Measurements from ENCODE around the gene ZNF780B. TPM values are rescaled to one million over a fixed set of nuclear protein-coding genes. Genes with fewer than 3 reads are reported as not detected.
"Not testable (repeated sequence)": the region's sequence is repeated elsewhere in the genome, so short reads cannot be mapped to it uniquely, and the experiment has no call there.

Gene ZNF780B
- total and polyA plus RNA-seq, 2 donors (not counting 1 experiment from before 2014, with no cell fraction given) = 8.5 to 57.6 TPM

GRCh38 chr19:40054632-40055031, 1.4 kb downstream of the ZNF780B start:
- peaks cover 58% of the 10 kb centered on the region for H3K79me2 ChIP-seq (ENCODE audit: control insufficient read depth, insufficient read depth, low read length)
- Mint-ChIP-seq H3K27me3 (no peaks in the 10 kb centered on the region), H3K4me1 (peaks cover 50% of the 10 kb centered on the region), H3K9me3 (ENCODE audit: insufficient read depth) (peaks cover 8% of the 10 kb centered on the region), H3K27ac (no peak overlapping the region), H3K4me3 (peak overlapping the region; percentile 99)
- no peak overlapping the region for H3K27ac ChIP-seq (ENCODE audit: low read length in 2 of 2)
- peaks cover 5 to 8% of the 10 kb centered on the region in 2 experiments for H3K36me3 ChIP-seq (replicated peaks in 1 of 2; ENCODE audit: control extremely low read depth in 1 of 2, control insufficient read depth in 1 of 2, extremely low read depth in 1 of 2, insufficient read depth in 2 of 2, low read length in 1 of 2)
- peaks cover 30% of the 10 kb centered on the region for H4K20me1 ChIP-seq (ENCODE audit: control insufficient read depth, insufficient read depth, low read length, poor library complexity, severe bottlenecking)
- no peak for TF ChIP-seq CTCF (IDR thresholded peaks at IDR 0.05)
- TF ChIP-seq EZH2 (IDR thresholded peaks at IDR 0.05; ENCODE audit: borderline replicate concordance, insufficient read depth, low read depth, low read length, poor library complexity, severe bottlenecking) = no peak
- CTCF ChIA-PET = no interaction called here
- peaks cover 13 to 17% of the 10 kb centered on the region in 2 donors for H3K4me1 ChIP-seq (ENCODE audit: control insufficient read depth in 2 of 2, insufficient read depth in 2 of 2, low read length in 2 of 2)
- no peaks in the 10 kb centered on the region for H3K27me3 ChIP-seq (replicated peaks in 1 of 4; ENCODE audit: control extremely low read depth in 1 of 4, control insufficient read depth in 3 of 4, insufficient read depth in 4 of 4, low read length in 3 of 4)
- H2AFZ ChIP-seq (ENCODE audit: insufficient read depth, low read depth, low read length, poor library complexity, severe bottlenecking) = no peak overlapping the region
- WGBS (ENCODE audit: insufficient coverage) = 96% methylated on average over 8 of the region's 9 CpGs
- intact Hi-C loops (cut with micrococcal nuclease) = loop anchor here (5.0 kb wide), 1 partner anchor 57 kb away; the partner anchor contains the start of gene ZNF546
- no peak for ATAC-seq (ENCODE audit: low read depth)
- POLR2A ChIA-PET = no interaction called here
- H3K4me3 ChIP-seq (ENCODE audit: control extremely low read depth in 1 of 5, extremely low read depth in 1 of 5, insufficient read depth in 1 of 5, low read depth in 2 of 5, low read length in 4 of 5) = peak overlapping the region in 1 of 5 experiments; percentile 65
- DNase-seq = no peak
- H3K9ac ChIP-seq (ENCODE audit: low read length) = no peak overlapping the region
- peaks cover 0 to 9% (median 6%) of the 10 kb centered on the region in 3 donors for H3K9me3 ChIP-seq (ENCODE audit: control extremely low read depth in 1 of 3, control insufficient read depth in 2 of 3, insufficient read depth in 1 of 3, low read length in 2 of 3)
- H3K4me2 ChIP-seq (replicated peaks; ENCODE audit: low read depth, low read length, poor library complexity, severe bottlenecking) = peak overlapping the region; percentile 82

GRCh38 chr19:40053491-40053890, 2.5 kb downstream of the ZNF780B start:
- Mint-ChIP-seq H3K9me3 (ENCODE audit: insufficient read depth) (no peaks in the 10 kb centered on the region), H3K27ac (peak overlapping the region; percentile 21), H3K4me1 (peaks cover 51% of the 10 kb centered on the region), H3K4me3 (no peak overlapping the region), H3K27me3 (no peaks in the 10 kb centered on the region)
- CTCF ChIA-PET = no interaction called here
- no peak overlapping the region for H3K27ac ChIP-seq (ENCODE audit: low read length in 2 of 2)
- H3K4me2 ChIP-seq (replicated peaks; ENCODE audit: low read depth, low read length, poor library complexity, severe bottlenecking) = no peak overlapping the region
- peaks cover 63% of the 10 kb centered on the region for H3K79me2 ChIP-seq (ENCODE audit: control insufficient read depth, insufficient read depth, low read length)
- H3K4me1 ChIP-seq (ENCODE audit: control insufficient read depth in 2 of 2, insufficient read depth in 2 of 2, low read length in 2 of 2) = peaks cover 13 to 17% of the 10 kb centered on the region in 2 donors
- 94% methylated on average over 2 of the region's 2 CpGs for WGBS (ENCODE audit: insufficient coverage)
- POLR2A ChIA-PET = no interaction called here
- peaks cover 14 to 16% of the 10 kb centered on the region in 2 experiments for H3K36me3 ChIP-seq (replicated peaks in 1 of 2; ENCODE audit: control extremely low read depth in 1 of 2, control insufficient read depth in 1 of 2, extremely low read depth in 1 of 2, insufficient read depth in 2 of 2, low read length in 1 of 2)
- H3K9me3 ChIP-seq (ENCODE audit: control extremely low read depth in 1 of 3, control insufficient read depth in 2 of 3, insufficient read depth in 1 of 3, low read length in 2 of 3) = no peaks in the 10 kb centered on the region
- no peaks in the 10 kb centered on the region for H3K27me3 ChIP-seq (replicated peaks in 1 of 4; ENCODE audit: control extremely low read depth in 1 of 4, control insufficient read depth in 3 of 4, insufficient read depth in 4 of 4, low read length in 3 of 4)
- H3K4me3 ChIP-seq (ENCODE audit: control extremely low read depth in 1 of 5, extremely low read depth in 1 of 5, insufficient read depth in 1 of 5, low read depth in 2 of 5, low read length in 4 of 5) = no peak overlapping the region
- H2AFZ ChIP-seq (ENCODE audit: insufficient read depth, low read depth, low read length, poor library complexity, severe bottlenecking) = no peak overlapping the region
- peaks cover 35% of the 10 kb centered on the region for H4K20me1 ChIP-seq (ENCODE audit: control insufficient read depth, insufficient read depth, low read length, poor library complexity, severe bottlenecking)
- intact Hi-C loops (cut with micrococcal nuclease) = no loop called here
- DNase-seq (no peak), ATAC-seq (ENCODE audit: low read depth) (no peak)
- no peak overlapping the region for H3K9ac ChIP-seq (ENCODE audit: low read length)
- TF ChIP-seq EZH2 (IDR thresholded peaks at IDR 0.05; ENCODE audit: borderline replicate concordance, insufficient read depth, low read depth, low read length, poor library complexity, severe bottlenecking) (no peak), CTCF (IDR thresholded peaks at IDR 0.05) (no peak)

- CTCF ChIA-PET; H3K4me1 ChIP-seq (ENCODE audit: control insufficient read depth in 2 of 2, insufficient read depth in 2 of 2, low read length in 2 of 2); H2AFZ ChIP-seq (ENCODE audit: insufficient read depth, low read depth, low read length, poor library complexity, severe bottlenecking); H3K4me3 ChIP-seq (ENCODE audit: control extremely low read depth in 1 of 5, extremely low read depth in 1 of 5, insufficient read depth in 1 of 5, low read depth in 2 of 5, low read length in 4 of 5); H3K9me3 Mint-ChIP-seq (ENCODE audit: insufficient read depth); POLR2A ChIA-PET; H3K4me1 Mint-ChIP-seq; H4K20me1 ChIP-seq (ENCODE audit: control insufficient read depth, insufficient read depth, low read length, poor library complexity, severe bottlenecking); H3K4me2 ChIP-seq (replicated peaks; ENCODE audit: low read depth, low read length, poor library complexity, severe bottlenecking); H3K4me3 Mint-ChIP-seq; H3K9ac ChIP-seq (ENCODE audit: low read length); H3K27me3 ChIP-seq (replicated peaks in 1 of 4; ENCODE audit: control extremely low read depth in 1 of 4, control insufficient read depth in 3 of 4, insufficient read depth in 4 of 4, low read length in 3 of 4); H3K27me3 Mint-ChIP-seq; H3K27ac Mint-ChIP-seq; intact Hi-C loops (cut with micrococcal nuclease); H3K79me2 ChIP-seq (ENCODE audit: control insufficient read depth, insufficient read depth, low read length); ATAC-seq (ENCODE audit: low read depth); H3K27ac ChIP-seq (ENCODE audit: low read length in 2 of 2); DNase-seq: not testable (repeated sequence)
- WGBS (ENCODE audit: insufficient coverage) = no CpG with 5 or more reads among the region's 1 CpG
- Histone ChIP-seq H3K9me3 (ENCODE audit: control extremely low read depth in 1 of 3, control insufficient read depth in 2 of 3, insufficient read depth in 1 of 3, low read length in 2 of 3) (peaks cover 4 to 23% (median 18%) of the 10 kb centered on the region in 3 donors), H3K36me3 (replicated peaks in 1 of 2; ENCODE audit: control extremely low read depth in 1 of 2, control insufficient read depth in 1 of 2, extremely low read depth in 1 of 2, insufficient read depth in 2 of 2, low read length in 1 of 2) (peaks cover 7 to 33% of the 10 kb centered on the region in 2 experiments)
Observed at GRCh38 chr19:40041718-40042117, 14.3 kb downstream of the ZNF780B start.

Measured in B cell (primary cell).